ENCODE results near the gene CLCN7. TPM values are rescaled to one million over a fixed set of nuclear protein-coding genes. Genes with fewer than 3 reads are reported as not detected.

Gene CLCN7
- total RNA-seq, 1 donor from 2014 or later, result 177 TPM

GRCh38 chr16:1477033-1477432 is 2.2 kb upstream of the CLCN7 start:
- Mint-ChIP-seq H3K9me3 (ENCODE audit: unreplicated experiment) (no peaks in the 10 kb centered on the region), H3K27me3 (ENCODE audit: unreplicated experiment) (no peaks in the 10 kb centered on the region), H3K4me3 (ENCODE audit: unreplicated experiment) (no peak overlapping the region), H3K27ac (ENCODE audit: unreplicated experiment) (no peak overlapping the region), H3K4me1 (ENCODE audit: unreplicated experiment) (peaks cover 16% of the 10 kb centered on the region), H3K36me3 (ENCODE audit: unreplicated experiment) (no peaks in the 10 kb centered on the region)
- peak; percentile 69 for DNase-seq (ENCODE audit: extremely low spot score, unreplicated experiment)
- TF ChIP-seq CTCF (IDR thresholded peaks at IDR 0.05), result no peak

- H3K9me3 Mint-ChIP-seq (ENCODE audit: unreplicated experiment), result no peaks in the 10 kb centered on the region
- H3K27ac Mint-ChIP-seq (ENCODE audit: unreplicated experiment), result peak overlapping the region; percentile 75
- peak overlapping the region; percentile 79 for H3K4me3 Mint-ChIP-seq (ENCODE audit: unreplicated experiment)
- no peaks in the 10 kb centered on the region for H3K36me3 Mint-ChIP-seq (ENCODE audit: unreplicated experiment)
- H3K27me3 Mint-ChIP-seq (ENCODE audit: unreplicated experiment), result no peaks in the 10 kb centered on the region
- TF ChIP-seq CTCF (IDR thresholded peaks at IDR 0.05), result no peak
- H3K4me1 Mint-ChIP-seq (ENCODE audit: unreplicated experiment), result peaks cover 28% of the 10 kb centered on the region
- no peak for DNase-seq (ENCODE audit: extremely low spot score, unreplicated experiment)
These were observed 805 bp upstream of the CLCN7 start for GRCh38 chr16:1475552-1476114.

- no peak for TF ChIP-seq CTCF (IDR thresholded peaks at IDR 0.05)
These were observed 589 bp downstream of the CLCN7 start for GRCh38 chr16:1474082-1474795.

GRCh38 chr16:1472974-1473373 is 1.9 kb downstream of the CLCN7 start:
- Mint-ChIP-seq H3K4me3 (ENCODE audit: unreplicated experiment) (peak overlapping the region; percentile 62), H3K9me3 (ENCODE audit: unreplicated experiment) (no peaks in the 10 kb centered on the region), H3K27me3 (ENCODE audit: unreplicated experiment) (no peaks in the 10 kb centered on the region), H3K36me3 (ENCODE audit: unreplicated experiment) (no peaks in the 10 kb centered on the region), H3K4me1 (ENCODE audit: unreplicated experiment) (peaks cover 32% of the 10 kb centered on the region), H3K27ac (ENCODE audit: unreplicated experiment) (peak overlapping the region; percentile 8)
- DNase-seq (ENCODE audit: extremely low spot score, unreplicated experiment), result no peak
- no peak for TF ChIP-seq CTCF (IDR thresholded peaks at IDR 0.05)

More at GRCh38 chr16:1474082-1474795, 589 bp downstream of the CLCN7 start:
- H3K4me3 Mint-ChIP-seq (ENCODE audit: unreplicated experiment), result peak overlapping the region; percentile 76
- H3K27me3 Mint-ChIP-seq (ENCODE audit: unreplicated experiment), result no peaks in the 10 kb centered on the region
- H3K27ac Mint-ChIP-seq (ENCODE audit: unreplicated experiment), result peak overlapping the region; percentile 57
- H3K4me1 Mint-ChIP-seq (ENCODE audit: unreplicated experiment), result peaks cover 32% of the 10 kb centered on the region
- H3K9me3 Mint-ChIP-seq (ENCODE audit: unreplicated experiment), result no peaks in the 10 kb centered on the region
- peak; percentile 82 for DNase-seq (ENCODE audit: extremely low spot score, unreplicated experiment)
- H3K36me3 Mint-ChIP-seq (ENCODE audit: unreplicated experiment), result no peaks in the 10 kb centered on the region

GRCh38 chr16:1471569-1472194 is 3.1 kb downstream of the CLCN7 start:
- Mint-ChIP-seq H3K27me3 (ENCODE audit: unreplicated experiment) (no peaks in the 10 kb centered on the region), H3K9me3 (ENCODE audit: unreplicated experiment) (no peaks in the 10 kb centered on the region), H3K36me3 (ENCODE audit: unreplicated experiment) (no peaks in the 10 kb centered on the region), H3K27ac (ENCODE audit: unreplicated experiment) (no peak overlapping the region), H3K4me3 (ENCODE audit: unreplicated experiment) (no peak overlapping the region), H3K4me1 (ENCODE audit: unreplicated experiment) (peaks cover 32% of the 10 kb centered on the region)
- TF ChIP-seq CTCF (IDR thresholded peaks at IDR 0.05), result no peak
- no peak for DNase-seq (ENCODE audit: extremely low spot score, unreplicated experiment)

Measured in osteocyte (in vitro differentiated cells).